ENCODE measurements around the gene ZNF341. TPM values are rescaled to one million over a fixed set of nuclear protein-coding genes. Genes with fewer than 3 reads are reported as not detected.
A peak's percentile ranks its signal among the peaks of the same experiment; 100 is the strongest.

The ZNF341 gene
- total RNA-seq, 1 donor from 2014 or later, result 3.4 TPM

- no peaks in the 10 kb centered on the region for H3K36me3 Mint-ChIP-seq (ENCODE audit: unreplicated experiment)
- H3K27ac Mint-ChIP-seq (ENCODE audit: unreplicated experiment), result no peak overlapping the region
- no peak for TF ChIP-seq CTCF (IDR thresholded peaks at IDR 0.05)
- no peaks in the 10 kb centered on the region for H3K4me1 Mint-ChIP-seq (ENCODE audit: unreplicated experiment)
- no peak for DNase-seq (ENCODE audit: extremely low spot score, unreplicated experiment)
- no peaks in the 10 kb centered on the region for H3K27me3 Mint-ChIP-seq (ENCODE audit: unreplicated experiment)
- no peaks in the 10 kb centered on the region for H3K9me3 Mint-ChIP-seq (ENCODE audit: unreplicated experiment)
- H3K4me3 Mint-ChIP-seq (ENCODE audit: unreplicated experiment), result no peak overlapping the region
Observed at GRCh38 chr20:33711446-33711738, 20.4 kb upstream of the ZNF341 start.

- Mint-ChIP-seq H3K36me3 (ENCODE audit: unreplicated experiment) (no peaks in the 10 kb centered on the region), H3K27ac (ENCODE audit: unreplicated experiment) (no peak overlapping the region), H3K4me1 (ENCODE audit: unreplicated experiment) (no peaks in the 10 kb centered on the region), H3K9me3 (ENCODE audit: unreplicated experiment) (no peaks in the 10 kb centered on the region), H3K4me3 (ENCODE audit: unreplicated experiment) (no peak overlapping the region), H3K27me3 (ENCODE audit: unreplicated experiment) (no peaks in the 10 kb centered on the region)
- TF ChIP-seq CTCF (IDR thresholded peaks at IDR 0.05), result no peak
- DNase-seq (ENCODE audit: extremely low spot score, unreplicated experiment), result no peak
Observed at GRCh38 chr20:33713865-33714367, 17.9 kb upstream of the ZNF341 start.

GRCh38 chr20:33716498-33716897 lies 15.3 kb upstream of the ZNF341 start:
- Mint-ChIP-seq H3K27ac (ENCODE audit: unreplicated experiment) (no peak overlapping the region), H3K9me3 (ENCODE audit: unreplicated experiment) (no peaks in the 10 kb centered on the region), H3K36me3 (ENCODE audit: unreplicated experiment) (no peaks in the 10 kb centered on the region), H3K27me3 (ENCODE audit: unreplicated experiment) (no peaks in the 10 kb centered on the region), H3K4me1 (ENCODE audit: unreplicated experiment) (peaks cover 4% of the 10 kb centered on the region), H3K4me3 (ENCODE audit: unreplicated experiment) (no peak overlapping the region)
- no peak for TF ChIP-seq CTCF (IDR thresholded peaks at IDR 0.05)
- DNase-seq (ENCODE audit: extremely low spot score, unreplicated experiment), result no peak

- Mint-ChIP-seq H3K36me3 (ENCODE audit: unreplicated experiment) (no peaks in the 10 kb centered on the region), H3K4me3 (ENCODE audit: unreplicated experiment) (peak overlapping the region; percentile 68), H3K27ac (ENCODE audit: unreplicated experiment) (no peak overlapping the region), H3K27me3 (ENCODE audit: unreplicated experiment) (no peaks in the 10 kb centered on the region), H3K9me3 (ENCODE audit: unreplicated experiment) (no peaks in the 10 kb centered on the region), H3K4me1 (ENCODE audit: unreplicated experiment) (peaks cover 4% of the 10 kb centered on the region)
- no peak for DNase-seq (ENCODE audit: extremely low spot score, unreplicated experiment)
- no peak for TF ChIP-seq CTCF (IDR thresholded peaks at IDR 0.05)
Observed at GRCh38 chr20:33719277-33719988, 12.4 kb upstream of the ZNF341 start.

- Mint-ChIP-seq H3K27me3 (ENCODE audit: unreplicated experiment) (no peaks in the 10 kb centered on the region), H3K4me1 (ENCODE audit: unreplicated experiment) (peaks cover 4% of the 10 kb centered on the region), H3K36me3 (ENCODE audit: unreplicated experiment) (no peaks in the 10 kb centered on the region), H3K9me3 (ENCODE audit: unreplicated experiment) (no peaks in the 10 kb centered on the region), H3K4me3 (ENCODE audit: unreplicated experiment) (peak within 1 kb of the TSS; percentile 68), H3K27ac (ENCODE audit: unreplicated experiment) (peak within 1 kb of the TSS; percentile 69)
- TF ChIP-seq CTCF (IDR thresholded peaks at IDR 0.05), result no peak
- DNase-seq (ENCODE audit: extremely low spot score, unreplicated experiment), result peak; percentile 88
Observed at GRCh38 chr20:33719989-33720709, 11.6 kb upstream of the ZNF341 start, which contains the start of gene PXMP4. PXMP4 (minus strand) TSS chr20:33720310; CDS start chr20:33720207, 103 bp downstream.

Data from osteocyte (in vitro differentiated cells).